ENCODE measurements around the gene EEF1G.

GRCh38 chr11:62601122-62601371 lies 27.4 kb upstream of the EEF1G start:
- TF ChIP-seq CTCF (tag by site-specific recombination; IDR thresholded peaks at IDR 0.05) = no peak
- TF ChIP-seq ZNF10 (tag by site-specific recombination; IDR thresholded peaks at IDR 0.05) = no peak
- no peak for TF ChIP-seq REST (tag by site-specific recombination; IDR thresholded peaks at IDR 0.05)
- TF ChIP-seq BCL11A (tag by site-specific recombination; IDR thresholded peaks at IDR 0.05; ENCODE audit: low read depth) = no peak
- no peak for TF ChIP-seq SP2 (tag by site-specific recombination; IDR thresholded peaks at IDR 0.05)
- no peak for TF ChIP-seq ZNF510 (tag by site-specific recombination; IDR thresholded peaks at IDR 0.05; ENCODE audit: insufficient replicate concordance)
- no peak for TF ChIP-seq ZNF76 (tag by site-specific recombination; IDR thresholded peaks at IDR 0.05; ENCODE audit: borderline replicate concordance, low read depth)
